Measurements from ENCODE around the gene CMTM5. TPM values are rescaled to one million over a fixed set of nuclear protein-coding genes. Genes with fewer than 3 reads are reported as not detected.

CMTM5 gene
- total and polyA plus RNA-seq, 7 donors = 1.2 to 4.6 (median 3.1) TPM; not detected in 2

DNA sequence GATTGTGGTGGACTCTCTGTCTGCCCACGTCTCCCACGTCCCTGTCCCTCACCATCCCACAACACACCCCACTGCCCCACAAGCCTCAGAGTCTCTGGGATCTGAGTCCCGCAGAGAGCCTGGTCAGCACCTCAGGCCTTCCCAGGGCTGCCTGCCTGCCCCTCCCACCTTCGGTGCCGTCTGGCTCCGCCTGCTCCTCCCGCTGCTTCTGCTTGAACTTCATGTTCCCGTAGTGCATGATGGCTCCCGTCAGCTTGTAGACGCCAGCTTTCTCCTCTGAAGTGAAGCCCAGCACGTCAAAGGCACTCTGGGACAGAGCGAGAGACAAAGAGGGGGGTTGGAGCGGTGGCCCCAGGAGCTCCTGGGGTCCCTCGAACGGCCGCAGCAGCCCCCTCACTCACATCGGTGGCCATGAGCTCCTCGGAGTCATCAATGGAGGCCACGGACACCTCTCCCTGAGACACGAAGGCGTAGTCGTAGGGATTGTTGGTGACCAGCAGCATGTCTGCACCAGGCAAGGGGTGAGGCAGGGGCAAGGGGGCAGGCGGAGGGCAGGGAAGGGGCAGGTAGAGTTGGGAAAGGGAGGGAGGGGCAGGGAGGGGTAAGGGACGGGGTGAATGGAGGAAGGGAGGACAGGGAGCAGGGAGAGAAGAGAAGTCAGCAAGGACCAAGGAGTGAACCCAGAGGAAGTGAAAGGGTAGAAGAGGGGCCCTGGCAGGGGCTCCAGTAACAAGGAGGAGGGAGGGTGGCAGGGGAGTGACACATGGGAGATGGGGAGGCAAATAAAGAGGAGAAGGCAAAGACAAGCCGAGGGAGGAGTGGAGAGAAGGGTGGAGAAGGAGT is 25.7 kb downstream of the CMTM5 start:
- intact Hi-C loops (cut with DNase I) = no loop called here
- Histone ChIP-seq H3K27me3 (peaks cover 0 to 5% (median 0%) of the 10 kb centered on the region in 3 donors), H3K9me3 (no peaks in the 10 kb centered on the region), H3K36me3 (no peaks in the 10 kb centered on the region), H3K27ac (no peak overlapping the region), H3K4me1 (no peaks in the 10 kb centered on the region), H3K4me3 (no peak overlapping the region)
- no peak for DNase-seq
- WGBS, 2 donors = 54 to 73% methylated on average over 25 of the region's 25 CpGs
- TF ChIP-seq EP300 (IDR thresholded peaks at IDR 0.05) = no peak
- TF ChIP-seq POLR2AphosphoS5 (IDR thresholded peaks at IDR 0.05) = no peak

GRCh38 chr14:23403139-23403438 is 26.2 kb downstream of the CMTM5 start:
- Histone ChIP-seq H3K27me3 (peaks cover 0 to 5% (median 0%) of the 10 kb centered on the region in 3 donors), H3K4me1 (no peaks in the 10 kb centered on the region), H3K36me3 (no peaks in the 10 kb centered on the region), H3K9me3 (no peaks in the 10 kb centered on the region), H3K27ac (no peak overlapping the region), H3K4me3 (no peak overlapping the region)
- intact Hi-C loops (cut with DNase I) = no loop called here
- WGBS, 2 donors = 59 to 60% methylated on average over 7 of the region's 7 CpGs
- DNase-seq = no peak
- TF ChIP-seq POLR2AphosphoS5 (IDR thresholded peaks at IDR 0.05) = no peak
- no peak for TF ChIP-seq POLR2A (IDR thresholded peaks at IDR 0.05)
- TF ChIP-seq EP300 (IDR thresholded peaks at IDR 0.05) = no peak
- TF ChIP-seq, protein P1, sequence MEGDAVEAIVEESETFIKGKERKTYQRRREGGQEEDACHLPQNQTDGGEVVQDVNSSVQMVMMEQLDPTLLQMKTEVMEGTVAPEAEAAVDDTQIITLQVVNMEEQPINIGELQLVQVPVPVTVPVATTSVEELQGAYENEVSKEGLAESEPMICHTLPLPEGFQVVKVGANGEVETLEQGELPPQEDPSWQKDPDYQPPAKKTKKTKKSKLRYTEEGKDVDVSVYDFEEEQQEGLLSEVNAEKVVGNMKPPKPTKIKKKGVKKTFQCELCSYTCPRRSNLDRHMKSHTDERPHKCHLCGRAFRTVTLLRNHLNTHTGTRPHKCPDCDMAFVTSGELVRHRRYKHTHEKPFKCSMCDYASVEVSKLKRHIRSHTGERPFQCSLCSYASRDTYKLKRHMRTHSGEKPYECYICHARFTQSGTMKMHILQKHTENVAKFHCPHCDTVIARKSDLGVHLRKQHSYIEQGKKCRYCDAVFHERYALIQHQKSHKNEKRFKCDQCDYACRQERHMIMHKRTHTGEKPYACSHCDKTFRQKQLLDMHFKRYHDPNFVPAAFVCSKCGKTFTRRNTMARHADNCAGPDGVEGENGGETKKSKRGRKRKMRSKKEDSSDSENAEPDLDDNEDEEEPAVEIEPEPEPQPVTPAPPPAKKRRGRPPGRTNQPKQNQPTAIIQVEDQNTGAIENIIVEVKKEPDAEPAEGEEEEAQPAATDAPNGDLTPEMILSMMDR (IDR thresholded peaks at IDR 0.05) = no peak

- TF ChIP-seq, protein P1 (IDR thresholded peaks at IDR 0.05) = no peak
- TF ChIP-seq POLR2A (IDR thresholded peaks at IDR 0.05) = no peak
- no peak for TF ChIP-seq EP300 (IDR thresholded peaks at IDR 0.05)
- no peak for TF ChIP-seq POLR2AphosphoS5 (IDR thresholded peaks at IDR 0.05)
- intact Hi-C loops (cut with DNase I) = no loop called here
- no peaks in the 10 kb centered on the region for H3K9me3 ChIP-seq
- H3K4me1 ChIP-seq = no peaks in the 10 kb centered on the region
- no peaks in the 10 kb centered on the region for H3K36me3 ChIP-seq
- H3K4me3 ChIP-seq = no peak overlapping the region
- H3K27ac ChIP-seq = no peak overlapping the region
- no peak for DNase-seq
- H3K27me3 ChIP-seq = peaks cover 0 to 5% (median 0%) of the 10 kb centered on the region in 3 donors
- WGBS, 2 donors = 55 to 76% methylated on average over 4 of the region's 4 CpGs
Measured at GRCh38 chr14:23403908-23404307, 27.1 kb downstream of the CMTM5 start.

GRCh38 chr14:23404331-23404900 is 27.6 kb downstream of the CMTM5 start:
- no peak for DNase-seq
- TF ChIP-seq EP300 (IDR thresholded peaks at IDR 0.05) = no peak
- no peak for TF ChIP-seq POLR2A (IDR thresholded peaks at IDR 0.05)
- TF ChIP-seq, protein P1 (IDR thresholded peaks at IDR 0.05) = no peak
- TF ChIP-seq POLR2AphosphoS5 (IDR thresholded peaks at IDR 0.05) = no peak
- H3K27me3 ChIP-seq = peaks cover 0 to 5% (median 0%) of the 10 kb centered on the region in 3 donors
- no peaks in the 10 kb centered on the region for H3K4me1 ChIP-seq
- intact Hi-C loops (cut with DNase I) = no loop called here
- no peak overlapping the region for H3K4me3 ChIP-seq
- H3K27ac ChIP-seq = no peak overlapping the region
- H3K36me3 ChIP-seq = no peaks in the 10 kb centered on the region
- no peaks in the 10 kb centered on the region for H3K9me3 ChIP-seq
- 85 to 92% methylated on average over 14 of the region's 14 CpGs for WGBS, 2 donors

GRCh38 chr14:23405096-23405495 is 28.2 kb downstream of the CMTM5 start:
- no peak overlapping the region for H3K27ac ChIP-seq
- intact Hi-C loops (cut with DNase I) = no loop called here
- no peak overlapping the region for H3K4me3 ChIP-seq
- WGBS, 2 donors = 71 to 87% methylated on average over 10 of the region's 10 CpGs
- no peaks in the 10 kb centered on the region for H3K36me3 ChIP-seq
- no peaks in the 10 kb centered on the region for H3K9me3 ChIP-seq
- DNase-seq = no peak
- TF ChIP-seq EP300 (IDR thresholded peaks at IDR 0.05) (no peak), POLR2A (IDR thresholded peaks at IDR 0.05) (no peak), POLR2AphosphoS5 (IDR thresholded peaks at IDR 0.05) (no peak)
- TF ChIP-seq, protein P1 (IDR thresholded peaks at IDR 0.05) = no peak
- peaks cover 0 to 5% (median 0%) of the 10 kb centered on the region in 3 donors for H3K27me3 ChIP-seq
- no peaks in the 10 kb centered on the region for H3K4me1 ChIP-seq
